Epidermal melanocyte (primary cell): ENCODE data around the gene MACROD1.

Experiments used
- DNase-seq: peaks from one replicate; pipeline ENCODE4 v3.0.0; 2011; ENCODE audit warnings: low spot score; ENCODE audit not compliant: insufficient read length

The MACROD1 gene

DNA sequence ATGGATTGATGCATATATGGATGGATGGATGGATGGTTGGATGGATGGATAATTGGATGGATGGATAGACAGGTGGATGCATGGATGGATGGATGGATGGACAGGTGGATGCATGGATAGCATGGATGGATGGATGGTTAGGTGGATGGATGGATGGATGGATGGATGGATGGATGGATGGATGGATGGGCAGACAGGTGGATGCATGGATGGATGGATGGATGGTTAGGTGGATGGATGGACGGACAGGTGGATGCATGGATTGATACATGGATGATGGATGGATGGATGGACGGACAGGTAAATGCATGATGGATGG lies 52.5 kb downstream of the MACROD1 start:
- no peak for DNase-seq

DNA sequence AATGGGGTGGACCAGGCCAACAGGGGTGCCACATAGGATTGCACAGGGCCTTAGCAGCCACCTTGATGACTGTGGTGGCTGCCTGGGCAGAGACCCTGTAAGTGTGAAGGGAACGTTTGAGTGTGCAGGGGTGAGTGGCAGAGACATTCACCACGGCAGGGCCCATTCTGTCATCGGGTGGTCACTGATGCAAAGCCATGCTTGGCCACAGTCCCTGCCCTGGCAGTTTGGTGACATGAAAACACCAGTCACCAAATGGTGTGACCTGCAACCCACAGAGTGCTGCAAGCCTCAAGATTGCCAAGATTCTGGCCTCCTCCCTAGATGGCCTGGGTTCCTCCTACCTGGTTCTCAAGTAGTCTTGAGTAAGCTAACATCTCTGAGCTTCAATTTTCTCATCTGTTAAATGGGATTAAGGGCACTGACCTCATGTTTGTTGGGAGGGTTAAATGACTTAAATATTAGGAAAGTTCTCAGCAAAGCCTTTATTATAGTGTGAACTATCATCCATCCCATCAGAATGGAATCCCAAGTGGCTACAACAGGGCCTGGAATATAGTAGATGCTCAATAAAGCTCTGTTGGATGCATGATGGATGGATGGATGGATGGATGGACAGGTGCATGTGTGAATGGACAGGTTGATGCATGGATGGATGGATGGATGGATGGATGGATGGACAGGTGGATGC lies 53.0 kb downstream of the MACROD1 start:
- DNase-seq, result no peak

DNA sequence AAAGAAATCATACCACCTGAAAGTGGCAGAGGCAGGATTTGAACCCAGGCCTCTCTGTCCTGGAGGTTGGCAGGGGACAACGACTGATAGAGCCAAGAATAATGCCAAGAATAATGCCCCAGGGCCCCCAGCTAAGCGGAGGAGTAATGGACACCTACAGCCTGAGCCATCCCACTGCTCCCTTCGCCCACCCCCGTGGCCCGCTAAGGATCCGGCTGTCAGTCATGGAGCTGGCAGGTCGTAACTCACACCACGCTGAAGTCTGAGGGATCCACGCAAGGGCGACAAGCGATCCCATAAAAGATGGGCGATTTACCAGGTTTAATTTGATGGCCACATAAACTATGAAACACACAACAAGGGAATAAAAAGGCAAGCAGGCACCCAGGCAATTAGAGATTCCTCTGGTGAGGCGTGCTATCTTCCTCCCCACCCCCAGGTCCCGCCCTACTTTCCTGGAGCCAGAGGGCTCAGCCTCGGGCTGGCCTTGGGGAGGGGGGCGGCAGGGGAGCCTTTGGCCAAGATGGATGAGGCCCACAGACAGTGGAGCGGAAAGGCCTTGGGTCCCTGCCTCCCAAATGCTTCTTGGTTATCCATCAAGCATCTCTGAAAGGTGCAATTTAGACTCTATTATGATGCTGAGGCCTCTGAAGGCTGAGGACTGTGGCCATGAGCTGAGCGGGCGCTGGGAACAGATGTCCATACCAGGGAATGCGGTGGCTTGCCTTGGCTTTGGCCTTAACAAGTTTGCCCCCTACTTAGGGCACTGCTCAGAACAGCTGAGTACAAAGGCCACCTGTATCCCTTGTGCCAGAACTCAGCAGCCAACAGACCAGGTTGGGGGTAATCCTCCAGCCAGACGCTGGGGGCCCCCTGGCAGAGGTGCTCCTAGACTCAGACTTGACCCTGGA lies 55.2 kb downstream of the MACROD1 start:
- DNase-seq, result no peak

DNA sequence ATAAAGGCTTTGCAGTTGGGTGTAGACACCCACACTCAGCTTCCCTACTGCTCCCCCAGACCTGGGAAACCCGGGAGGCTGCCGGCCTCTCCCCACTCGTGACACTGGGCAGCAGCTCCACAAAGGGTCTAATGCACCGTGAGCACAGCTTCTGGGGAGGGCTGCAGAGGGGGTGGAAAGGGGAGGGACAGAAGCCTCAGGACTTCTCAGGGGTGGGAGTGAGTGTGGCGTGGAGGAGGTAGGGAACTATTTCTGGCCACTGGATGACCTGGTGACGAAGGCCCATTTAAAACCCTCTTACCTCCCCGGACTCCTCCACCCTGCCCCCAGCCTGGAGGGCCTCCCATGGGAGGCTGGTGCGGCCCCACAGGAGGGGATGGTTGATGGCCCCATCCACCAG lies 56.6 kb downstream of the MACROD1 start:
- DNase-seq, result no peak

GRCh38 chr11:64107303-64107702 lies 58.6 kb downstream of the MACROD1 start:
- no peak for DNase-seq

GRCh38 chr11:64104632-64105031 lies 61.3 kb downstream of the MACROD1 start:
- DNase-seq, result no peak

GRCh38 chr11:64103277-64103985 lies 62.5 kb downstream of the MACROD1 start:
- no peak for DNase-seq

GRCh38 chr11:64102005-64102738 lies 63.7 kb downstream of the MACROD1 start:
- DNase-seq, result no peak

GRCh38 chr11:64101461-64101860 lies 64.5 kb downstream of the MACROD1 start:
- DNase-seq, result no peak

GRCh38 chr11:64100782-64101353 lies 65.0 kb downstream of the MACROD1 start:
- no peak for DNase-seq

DNA sequence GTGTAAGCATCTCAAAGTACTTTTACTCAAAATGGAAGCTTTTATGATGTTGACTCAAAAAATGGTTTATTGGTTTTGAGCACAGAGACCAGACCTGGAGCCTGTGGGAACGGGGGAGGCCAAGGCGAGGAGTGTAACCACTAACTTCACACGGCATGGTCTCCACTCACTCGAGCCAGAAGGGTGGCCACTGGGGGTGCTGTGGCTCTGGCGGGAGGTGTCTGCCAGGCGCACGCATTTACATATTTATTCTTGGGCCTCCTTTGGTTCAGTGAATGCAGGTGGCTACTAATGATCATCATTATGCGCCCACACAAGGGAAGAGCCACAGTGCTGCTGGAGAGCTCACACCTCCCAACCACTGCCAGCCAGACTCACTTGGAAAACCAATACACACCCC lies 65.6 kb downstream of the MACROD1 start:
- DNase-seq, result no peak

- DNase-seq, result no peak
Measured at GRCh38 chr11:64099436-64099835, 66.5 kb downstream of the MACROD1 start.

DNA sequence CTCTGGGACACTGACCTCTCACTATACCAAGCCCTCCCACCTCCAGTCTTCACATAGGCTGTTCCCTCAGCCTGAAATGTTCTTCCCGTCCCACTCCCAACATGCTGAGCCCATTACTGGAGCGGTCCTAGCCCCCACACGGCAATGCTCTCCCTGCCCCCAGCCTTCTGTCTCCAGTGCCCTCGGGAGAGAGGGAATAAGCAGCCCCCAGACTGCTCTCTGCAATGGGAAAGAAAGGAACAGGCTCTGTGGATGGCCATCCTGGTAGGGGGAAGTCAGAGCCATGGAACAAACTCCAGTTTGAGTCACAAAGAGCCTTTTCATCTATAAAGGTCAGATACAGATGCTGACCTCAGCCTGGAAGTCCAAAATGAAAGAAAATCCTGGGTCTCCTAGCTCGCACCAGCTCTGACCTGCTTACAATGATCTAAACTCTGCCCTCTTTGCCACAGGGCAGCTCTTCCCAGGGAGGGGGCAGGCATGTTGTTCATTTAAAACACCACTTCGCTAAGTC lies 67.5 kb downstream of the MACROD1 start:
- DNase-seq, result peak; percentile 74

DNA sequence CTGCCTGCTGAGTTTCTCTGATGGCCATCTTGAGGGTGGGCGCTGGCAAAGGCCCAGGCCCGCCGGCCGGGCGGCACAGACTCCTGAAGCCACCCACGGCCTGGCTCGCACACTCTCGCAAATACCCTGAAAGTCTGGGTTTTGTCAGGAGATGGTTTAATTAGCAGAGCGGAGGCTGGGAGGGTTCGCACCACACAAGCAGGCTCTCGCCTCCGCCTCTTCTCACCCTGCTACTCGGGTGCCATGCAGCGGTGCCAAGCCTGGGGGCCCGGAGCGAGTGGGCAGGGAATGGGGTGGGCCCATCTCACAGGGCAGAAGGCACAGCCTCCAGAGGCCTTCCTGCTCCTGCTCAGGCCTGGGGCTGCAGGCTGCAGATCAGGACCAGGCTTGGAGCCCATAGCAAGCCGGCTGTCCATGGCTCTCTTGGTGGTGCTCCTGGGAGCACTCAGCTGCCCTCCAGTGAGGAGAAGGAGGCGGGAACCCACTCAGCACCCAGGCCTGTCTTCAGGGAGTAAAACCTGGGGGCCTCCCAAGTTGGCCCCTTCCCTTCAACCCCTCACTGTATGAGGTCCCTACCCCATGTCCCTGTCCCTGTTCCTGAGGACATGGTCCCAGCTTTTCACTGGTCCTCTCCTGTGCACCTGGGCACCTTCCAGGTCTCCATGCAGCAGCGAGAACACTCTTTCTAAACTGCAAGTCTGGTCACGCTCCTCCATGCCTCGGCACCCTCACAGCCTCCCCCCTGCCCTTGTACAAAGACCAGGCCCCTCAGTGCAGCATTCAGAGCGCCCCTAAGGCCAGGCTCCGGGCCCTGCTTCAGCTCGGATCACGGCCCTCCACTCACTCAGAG lies 68.2 kb downstream of the MACROD1 start:
- no peak for DNase-seq

DNA sequence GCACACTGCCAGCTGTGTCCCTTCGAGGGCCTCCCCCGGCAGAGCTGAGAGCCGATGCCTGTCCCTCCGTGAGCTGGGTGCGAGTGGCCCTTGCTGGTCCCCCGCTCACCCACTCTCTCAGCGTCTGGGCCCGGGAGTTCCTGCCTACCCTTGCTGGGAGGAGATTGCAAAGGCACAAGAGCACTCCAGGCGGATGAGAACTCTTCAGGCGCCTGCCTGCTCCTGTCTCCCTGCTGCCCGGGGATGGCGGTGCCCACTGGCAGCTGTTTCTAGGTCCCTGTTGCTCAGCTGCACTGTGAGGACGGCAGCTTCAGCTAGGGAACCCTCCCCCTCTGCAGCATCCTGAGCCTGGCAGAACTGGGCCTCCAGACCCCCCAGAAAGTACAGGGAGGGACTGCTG lies 69.1 kb downstream of the MACROD1 start:
- no peak for DNase-seq

GRCh38 chr11:64095949-64096348 lies 70.0 kb downstream of the MACROD1 start:
- DNase-seq, result no peak

- no peak for DNase-seq
Measured at GRCh38 chr11:64095273-64095817, 70.6 kb downstream of the MACROD1 start.

- DNase-seq, result peak; percentile 70
Measured at GRCh38 chr11:64094463-64095260, 71.3 kb downstream of the MACROD1 start.
